Skin of body (tissue), 2 donors: ENCODE data around the gene SLC35F1. TPM values are rescaled to one million over a fixed set of nuclear protein-coding genes. Genes with fewer than 3 reads are reported as not detected.

Source experiments
- DNase-seq: peaks from one replicate; lab custom pipeline; 2025; lab: John Stamatoyannopoulos, UW
- total RNA-seq: library from RNA; depleted of rRNA; stranded (reverse); fragments of >200 nt; gene quantifications from one replicate; pipeline ENCODE4 v1.2.3, GENCODE V29; 2014

SLC35F1 gene
- total RNA-seq, 1 donor from 2014 or later = 3.1 TPM

- no peak for DNase-seq
Measured at GRCh38 chr6:118252474-118252873, 345.4 kb downstream of the SLC35F1 start.

GRCh38 chr6:118253741-118254140, 346.7 kb downstream of the SLC35F1 start:
- DNase-seq = no peak

- DNase-seq = no peak
Measured at GRCh38 chr6:118260833-118261232, 353.8 kb downstream of the SLC35F1 start.

- DNase-seq = peak; percentile 15
Measured at GRCh38 chr6:118263921-118264486, 356.9 kb downstream of the SLC35F1 start.

- no peak for DNase-seq
Measured at GRCh38 chr6:118269659-118270058, 362.6 kb downstream of the SLC35F1 start.

- no peak for DNase-seq
Measured at GRCh38 chr6:118277631-118278030, 370.6 kb downstream of the SLC35F1 start.

- DNase-seq = no peak
Measured at GRCh38 chr6:118280210-118280609, 373.1 kb downstream of the SLC35F1 start.

- no peak for DNase-seq
Measured at GRCh38 chr6:118281291-118281690, 374.2 kb downstream of the SLC35F1 start.

- peak; percentile 18 for DNase-seq
Measured at GRCh38 chr6:118283766-118284165, 376.7 kb downstream of the SLC35F1 start.

- DNase-seq = no peak
Measured at GRCh38 chr6:118284736-118285360, 377.8 kb downstream of the SLC35F1 start.

GRCh38 chr6:118285791-118286190, 378.7 kb downstream of the SLC35F1 start:
- DNase-seq = no peak

- DNase-seq = no peak
Measured at GRCh38 chr6:118288355-118289124, 381.5 kb downstream of the SLC35F1 start.

GRCh38 chr6:118292558-118292957, 385.5 kb downstream of the SLC35F1 start:
- no peak for DNase-seq

- no peak for DNase-seq
Measured at GRCh38 chr6:118294906-118295305, 387.8 kb downstream of the SLC35F1 start.

GRCh38 chr6:118295336-118295735, 388.3 kb downstream of the SLC35F1 start:
- DNase-seq = no peak

- no peak for DNase-seq
Measured at GRCh38 chr6:118296129-118296901, 389.3 kb downstream of the SLC35F1 start.

GRCh38 chr6:118297821-118298220, 390.8 kb downstream of the SLC35F1 start:
- no peak for DNase-seq

- no peak for DNase-seq
Measured at GRCh38 chr6:118298476-118299427, 391.7 kb downstream of the SLC35F1 start.

GRCh38 chr6:118299457-118299856, 392.4 kb downstream of the SLC35F1 start:
- no peak for DNase-seq

GRCh38 chr6:118304321-118304720, 397.3 kb downstream of the SLC35F1 start:
- no peak for DNase-seq

- no peak for DNase-seq
Measured at GRCh38 chr6:118305081-118305480, 398.0 kb downstream of the SLC35F1 start.
